Uterus (tissue), 2 donors: ENCODE results near the gene SLC39A2.

Experiments
- POLR2A ChIP-seq, 2 donors: fragments of 450-650 bp; IDR thresholded peaks; one replicate each; pipeline ENCODE4 v1.6.1; 2016; ENCODE audit warnings: antibody characterized with exemption in 2 of 2, mild to moderate bottlenecking in 1 of 2, moderate library complexity in 1 of 2
- TF ChIP-seq, protein P1 (sequence below), 4 experiments: fragments of 200-600 bp in 2 of 4; fragments of 450-650 bp in 2 of 4; sonication (generic) in 2 of 4; IDR thresholded peaks; one replicate each; pipeline ENCODE4 v1.5.1; 2016 to 2019; ENCODE audit warnings: antibody characterized with exemption in 4 of 4, mild to moderate bottlenecking in 2 of 4, moderate library complexity in 1 of 4

- TF ChIP-seq, protein P1, sequence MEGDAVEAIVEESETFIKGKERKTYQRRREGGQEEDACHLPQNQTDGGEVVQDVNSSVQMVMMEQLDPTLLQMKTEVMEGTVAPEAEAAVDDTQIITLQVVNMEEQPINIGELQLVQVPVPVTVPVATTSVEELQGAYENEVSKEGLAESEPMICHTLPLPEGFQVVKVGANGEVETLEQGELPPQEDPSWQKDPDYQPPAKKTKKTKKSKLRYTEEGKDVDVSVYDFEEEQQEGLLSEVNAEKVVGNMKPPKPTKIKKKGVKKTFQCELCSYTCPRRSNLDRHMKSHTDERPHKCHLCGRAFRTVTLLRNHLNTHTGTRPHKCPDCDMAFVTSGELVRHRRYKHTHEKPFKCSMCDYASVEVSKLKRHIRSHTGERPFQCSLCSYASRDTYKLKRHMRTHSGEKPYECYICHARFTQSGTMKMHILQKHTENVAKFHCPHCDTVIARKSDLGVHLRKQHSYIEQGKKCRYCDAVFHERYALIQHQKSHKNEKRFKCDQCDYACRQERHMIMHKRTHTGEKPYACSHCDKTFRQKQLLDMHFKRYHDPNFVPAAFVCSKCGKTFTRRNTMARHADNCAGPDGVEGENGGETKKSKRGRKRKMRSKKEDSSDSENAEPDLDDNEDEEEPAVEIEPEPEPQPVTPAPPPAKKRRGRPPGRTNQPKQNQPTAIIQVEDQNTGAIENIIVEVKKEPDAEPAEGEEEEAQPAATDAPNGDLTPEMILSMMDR (IDR thresholded peaks at IDR 0.05), result no peak
- TF ChIP-seq POLR2A (IDR thresholded peaks at IDR 0.05), result no peak
These were observed 37.7 kb downstream of the SLC39A2 start for GRCh38 chr14:21036751-21037150.
